Esophagus squamous epithelium (tissue), 5 donors: Measurements from ENCODE around the gene STXBP6. TPM values are rescaled to one million over a fixed set of nuclear protein-coding genes. Genes with fewer than 3 reads are reported as not detected.

ENCODE experiments used
- DNase-seq: peaks from one replicate; lab custom pipeline; 2025; lab: John Stamatoyannopoulos, UW
- H3K27ac ChIP-seq, 4 donors: fragments of 200-600 bp; sonication (generic); one replicate each; pipeline ENCODE4 v1.5.1; 2016 to 2019; ENCODE audit warnings: mild to moderate bottlenecking in 1 of 4
- H3K27me3 ChIP-seq, 4 donors: fragments of 200-600 bp; sonication (generic); 1 replicate in 3 of 4; 2 replicates in 1 of 4; pipeline versions ENCODE4 v1.5.1 to v1.6.0; 2017 to 2021; ENCODE audit warnings: antibody characterized with exemption in 1 of 4
- H3K36me3 ChIP-seq, 3 donors: fragments of 200-600 bp; sonication (generic); one replicate each; pipeline ENCODE4 v1.5.1; 2016 to 2019
- H3K4me1 ChIP-seq, 3 donors: fragments of 200-600 bp; sonication (generic); one replicate each; pipeline ENCODE4 v1.5.1; 2017 to 2019
- H3K4me3 ChIP-seq, 4 donors: fragments of 200-600 bp; sonication (generic); 1 replicate in 3 of 4; 2 replicates in 1 of 4; pipeline ENCODE4 v1.5.1; 2016 to 2019; ENCODE audit warnings: mild to moderate bottlenecking in 2 of 4, moderate library complexity in 1 of 4
- H3K9me3 ChIP-seq, 3 donors: fragments of 200-600 bp; sonication (generic); one replicate each; pipeline ENCODE4 v1.5.1; 2016 to 2019
- CTCF ChIP-seq, 6 experiments: fragments of 450-650 bp in 4 of 6; fragments of 200-600 bp in 2 of 6; sonication (generic) in 2 of 6; IDR thresholded peaks; one replicate each; pipeline ENCODE4 v1.5.1; 2016 to 2019; ENCODE audit warnings: antibody characterized with exemption in 6 of 6, mild to moderate bottlenecking in 4 of 6, moderate library complexity in 4 of 6
- POLR2A ChIP-seq, 4 donors: fragments of 450-650 bp; IDR thresholded peaks; one replicate each; pipeline ENCODE4 v1.6.1; 2017; ENCODE audit warnings: antibody characterized with exemption in 4 of 4, mild to moderate bottlenecking in 4 of 4, moderate library complexity in 3 of 4
- WGBS, 2 donors: methylation state at CpG; one replicate each; pipeline ENCODE4 v1.1.5; 2018; 5-methylcytosine and 5-hydroxymethylcytosine counted together
- intact Hi-C: fragments of 100-400 bp; cut with DNase I; formaldehyde crosslinking; loops from one replicate; pipeline ENCODE4 v1.15.0; 2022
- total RNA-seq, 4 donors: library from RNA; depleted of rRNA; stranded (reverse); fragments of >200 nt; gene quantifications; one replicate each; pipeline ENCODE4 v1.1.0, GENCODE V29; 2016
- donor health status: DM: yes; HTN: yes; CAD: no.

The STXBP6 gene
- total RNA-seq, 4 donors from 2014 or later: 1.2 to 9.7 (median 2.8) TPM

- WGBS, 2 donors: 25 to 32% methylated on average over 1 of the region's 1 CpG
- no peak for TF ChIP-seq CTCF (IDR thresholded peaks at IDR 0.05)
- TF ChIP-seq POLR2A (IDR thresholded peaks at IDR 0.05): no peak
- Histone ChIP-seq H3K4me3 (no peak overlapping the region), H3K27me3 (no peaks in the 10 kb centered on the region), H3K36me3 (no peaks in the 10 kb centered on the region), H3K27ac (no peak overlapping the region), H3K4me1 (no peaks in the 10 kb centered on the region), H3K9me3 (no peaks in the 10 kb centered on the region)
- intact Hi-C loops: no loop called here
- DNase-seq: no peak
Observed at GRCh38 chr14:24833385-24833784, 216.6 kb downstream of the STXBP6 start.

GRCh38 chr14:24831677-24832076 is 218.3 kb downstream of the STXBP6 start:
- no peaks in the 10 kb centered on the region for H3K27me3 ChIP-seq
- H3K27ac ChIP-seq: no peak overlapping the region
- 68 to 73% methylated on average over 4 of the region's 4 CpGs for WGBS, 2 donors
- intact Hi-C loops: no loop called here
- DNase-seq: no peak
- TF ChIP-seq POLR2A (IDR thresholded peaks at IDR 0.05) (no peak), CTCF (IDR thresholded peaks at IDR 0.05) (no peak)
- no peaks in the 10 kb centered on the region for H3K4me1 ChIP-seq
- H3K36me3 ChIP-seq: no peaks in the 10 kb centered on the region
- H3K4me3 ChIP-seq: no peak overlapping the region
- H3K9me3 ChIP-seq: no peaks in the 10 kb centered on the region

- DNase-seq: no peak
- Histone ChIP-seq H3K27ac (no peak overlapping the region), H3K9me3 (no peaks in the 10 kb centered on the region), H3K4me1 (no peaks in the 10 kb centered on the region), H3K4me3 (no peak overlapping the region), H3K36me3 (no peaks in the 10 kb centered on the region), H3K27me3 (no peaks in the 10 kb centered on the region)
- intact Hi-C loops: no loop called here
- 53 to 66% methylated on average over 2 of the region's 2 CpGs for WGBS, 2 donors
- TF ChIP-seq CTCF (IDR thresholded peaks at IDR 0.05) (no peak), POLR2A (IDR thresholded peaks at IDR 0.05) (no peak)
Observed at GRCh38 chr14:24829862-24830261, 220.1 kb downstream of the STXBP6 start.

GRCh38 chr14:24828486-24828885 is 221.5 kb downstream of the STXBP6 start:
- Histone ChIP-seq H3K27ac (no peak overlapping the region), H3K27me3 (no peaks in the 10 kb centered on the region), H3K4me3 (no peak overlapping the region), H3K9me3 (no peaks in the 10 kb centered on the region), H3K4me1 (no peaks in the 10 kb centered on the region), H3K36me3 (no peaks in the 10 kb centered on the region)
- 64 to 89% methylated on average over 4 of the region's 4 CpGs for WGBS, 2 donors
- TF ChIP-seq CTCF (IDR thresholded peaks at IDR 0.05) (no peak), POLR2A (IDR thresholded peaks at IDR 0.05) (no peak)
- intact Hi-C loops: no loop called here
- no peak for DNase-seq

GRCh38 chr14:24826390-24826789 is 223.6 kb downstream of the STXBP6 start:
- no peaks in the 10 kb centered on the region for H3K27me3 ChIP-seq
- no peaks in the 10 kb centered on the region for H3K36me3 ChIP-seq
- H3K27ac ChIP-seq: no peak overlapping the region
- H3K4me3 ChIP-seq: no peak overlapping the region
- intact Hi-C loops: no loop called here
- H3K4me1 ChIP-seq: no peaks in the 10 kb centered on the region
- no peaks in the 10 kb centered on the region for H3K9me3 ChIP-seq
- 79 to 86% methylated on average over 5 of the region's 5 CpGs for WGBS, 2 donors
- DNase-seq: no peak
- TF ChIP-seq CTCF (IDR thresholded peaks at IDR 0.05) (no peak), POLR2A (IDR thresholded peaks at IDR 0.05) (no peak)
